GM20431 (cell line): ENCODE data around the gene HTRA3.

ENCODE experiments used
- in situ Hi-C: fragments of 300-500 bp; cut with MseI, MboI; formaldehyde crosslinking; loops from one replicate; pipeline ENCODE4 v1.15.0; 2020; ENCODE audit warnings: low sequenced_read_pairs; ENCODE audit not compliant: unreplicated experiment

The HTRA3 gene

DNA sequence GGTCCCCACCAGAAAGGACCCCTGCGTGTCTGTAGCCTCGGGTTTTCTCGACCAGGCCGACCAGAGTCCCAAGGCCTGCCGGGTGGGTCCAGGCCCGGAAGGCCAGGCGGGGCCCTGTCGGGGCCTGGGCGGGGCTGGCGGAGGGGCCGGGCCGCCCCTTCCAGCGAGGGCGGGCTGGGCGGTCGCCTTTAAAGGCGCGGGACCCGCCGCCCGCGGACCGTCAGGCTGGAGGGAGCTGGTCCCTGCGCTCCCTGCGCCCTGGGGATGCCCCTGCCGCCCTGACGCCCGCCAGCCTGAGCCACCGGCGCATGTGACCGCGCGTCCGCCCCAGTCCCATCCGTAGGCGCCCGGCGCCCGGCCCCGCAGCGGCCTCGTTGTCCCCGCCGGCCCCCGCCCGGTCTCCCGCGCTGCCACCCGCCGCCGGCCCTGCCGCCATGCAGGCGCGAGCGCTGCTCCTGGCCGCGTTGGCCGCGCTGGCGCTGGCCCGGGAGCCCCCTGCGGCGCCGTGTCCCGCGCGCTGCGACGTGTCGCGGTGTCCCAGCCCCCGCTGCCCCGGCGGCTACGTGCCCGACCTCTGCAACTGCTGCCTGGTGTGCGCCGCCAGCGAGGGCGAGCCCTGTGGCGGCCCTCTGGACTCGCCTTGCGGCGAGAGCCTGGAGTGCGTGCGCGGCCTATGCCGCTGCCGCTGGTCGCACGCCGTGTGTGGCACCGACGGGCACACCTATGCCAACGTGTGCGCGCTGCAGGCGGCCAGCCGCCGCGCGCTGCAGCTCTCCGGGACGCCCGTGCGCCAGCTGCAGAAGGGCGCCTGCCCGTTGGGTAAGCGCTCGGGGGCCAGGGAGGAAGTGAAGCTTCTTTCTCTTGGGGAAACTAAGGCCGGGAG lies at the start of gene HTRA3:
Gene HTRA3 (plus strand): TSS at position 220 of the 883 bp plus-strand sequence. CDS start 215 bp downstream, at position 435.
- in situ Hi-C loops = no loop called here

GRCh38 chr4:8220661-8221450 lies 48.7 kb upstream of the HTRA3 start:
- in situ Hi-C loops = no loop called here

DNA sequence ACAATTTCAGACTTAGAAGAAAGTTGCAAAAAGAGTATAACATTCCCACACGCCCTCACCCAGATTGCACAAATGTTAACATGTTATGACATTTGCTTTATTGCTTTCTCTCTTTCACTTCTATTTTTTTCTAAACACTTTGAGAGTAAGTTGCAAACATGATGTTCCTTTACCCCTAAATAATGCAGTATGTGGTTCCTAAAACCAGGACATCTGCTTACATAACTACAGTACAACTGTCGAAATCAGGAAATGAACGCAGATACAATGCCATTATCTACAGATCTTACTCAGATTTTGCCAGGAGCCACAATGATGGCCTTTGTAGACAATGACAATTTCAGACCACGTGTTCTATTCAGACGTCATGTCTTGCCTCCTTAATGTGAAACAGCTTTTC lies 48.1 kb upstream of the HTRA3 start:
- in situ Hi-C loops = no loop called here

- in situ Hi-C loops = no loop called here
Measured at GRCh38 chr4:8221985-8222384, 47.6 kb upstream of the HTRA3 start.

DNA sequence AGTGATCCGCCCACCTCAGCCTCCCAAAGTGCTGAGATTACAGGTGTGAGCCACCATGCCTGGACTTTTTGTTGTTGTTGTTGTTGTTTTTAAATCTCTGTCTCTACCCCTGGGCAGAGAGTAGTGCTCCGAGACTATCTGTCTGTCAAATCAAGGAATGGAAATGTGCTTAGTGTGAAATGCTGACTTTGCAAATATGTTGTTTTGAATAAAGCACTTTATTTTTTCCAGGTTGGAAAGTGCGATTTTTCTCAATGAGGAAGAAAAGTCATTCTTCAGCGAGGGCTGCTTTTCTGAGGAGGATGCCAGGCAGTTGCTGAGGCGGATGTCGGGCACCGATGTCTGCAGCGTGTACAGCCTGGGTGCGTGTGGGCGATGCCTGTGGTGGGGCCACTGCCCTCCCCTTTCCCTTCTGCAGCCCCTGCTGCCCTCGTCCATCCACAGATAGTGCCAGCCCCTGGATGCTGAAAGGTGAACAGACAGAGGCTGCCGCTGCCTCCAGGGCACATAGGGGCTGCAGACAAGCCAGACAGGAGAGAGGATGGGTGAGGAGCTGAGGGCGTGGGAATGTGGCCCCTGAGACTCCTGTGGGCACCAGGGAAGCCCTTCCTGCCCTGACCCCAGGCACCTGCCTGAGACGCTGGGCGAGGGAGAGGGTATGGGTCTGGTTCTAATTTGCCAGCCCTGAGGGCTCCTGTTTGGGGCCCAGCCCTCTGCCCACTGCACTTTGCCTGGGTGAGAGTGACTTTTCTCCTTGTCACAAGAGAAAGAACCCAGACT lies 46.8 kb upstream of the HTRA3 start:
- in situ Hi-C loops = no loop called here

GRCh38 chr4:8224267-8224974 lies 45.1 kb upstream of the HTRA3 start:
- in situ Hi-C loops = no loop called here

GRCh38 chr4:8224975-8225625 lies 44.5 kb upstream of the HTRA3 start:
- in situ Hi-C loops = loop anchor here (25.0 kb wide), 1 partner anchor 187 kb away; no protein-coding TSS in a partner anchor

- in situ Hi-C loops = loop anchor here (25.0 kb wide), 1 partner anchor 186 kb away; no protein-coding TSS in a partner anchor
Measured at GRCh38 chr4:8225706-8226443, 43.7 kb upstream of the HTRA3 start.

DNA sequence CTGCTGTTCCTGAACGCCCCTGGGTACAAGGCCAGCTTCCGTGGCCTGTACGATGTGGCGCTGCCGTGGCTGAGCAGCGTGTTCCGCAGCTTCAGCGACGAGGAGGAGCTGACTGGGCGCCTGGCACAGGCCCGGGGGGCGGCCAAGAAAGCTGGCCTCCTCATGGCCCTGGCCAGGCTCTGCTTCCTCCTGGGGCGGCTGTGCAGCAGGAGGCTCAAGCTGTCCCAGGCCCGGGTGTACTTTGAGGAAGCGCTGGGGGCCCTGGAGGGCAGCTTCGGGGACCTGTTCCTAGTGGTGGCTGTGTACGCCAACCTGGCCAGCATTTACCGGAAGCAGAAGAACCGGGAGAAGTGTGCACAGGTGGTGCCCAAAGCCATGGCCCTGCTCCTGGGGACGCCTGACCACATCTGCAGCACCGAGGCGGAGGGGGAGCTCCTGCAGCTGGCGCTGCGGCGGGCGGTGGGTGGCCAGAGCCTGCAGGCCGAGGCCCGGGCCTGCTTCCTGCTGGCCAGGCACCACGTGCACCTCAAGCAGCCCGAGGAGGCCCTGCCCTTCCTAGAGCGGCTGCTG lies 42.3 kb upstream of the HTRA3 start:
- in situ Hi-C loops = loop anchor here (25.0 kb wide), 1 partner anchor 185 kb away; no protein-coding TSS in a partner anchor

GRCh38 chr4:8227771-8228318 lies 41.7 kb upstream of the HTRA3 start:
- in situ Hi-C loops = loop anchor here (25.0 kb wide), 1 partner anchor 184 kb away; no protein-coding TSS in a partner anchor

- in situ Hi-C loops = loop anchor here (25.0 kb wide), 1 partner anchor 184 kb away; no protein-coding TSS in a partner anchor
Measured at GRCh38 chr4:8228319-8229250, 41.0 kb upstream of the HTRA3 start.

GRCh38 chr4:8229331-8229975 lies 40.1 kb upstream of the HTRA3 start:
- in situ Hi-C loops = loop anchor here (25.0 kb wide), 1 partner anchor 183 kb away; no protein-coding TSS in a partner anchor

DNA sequence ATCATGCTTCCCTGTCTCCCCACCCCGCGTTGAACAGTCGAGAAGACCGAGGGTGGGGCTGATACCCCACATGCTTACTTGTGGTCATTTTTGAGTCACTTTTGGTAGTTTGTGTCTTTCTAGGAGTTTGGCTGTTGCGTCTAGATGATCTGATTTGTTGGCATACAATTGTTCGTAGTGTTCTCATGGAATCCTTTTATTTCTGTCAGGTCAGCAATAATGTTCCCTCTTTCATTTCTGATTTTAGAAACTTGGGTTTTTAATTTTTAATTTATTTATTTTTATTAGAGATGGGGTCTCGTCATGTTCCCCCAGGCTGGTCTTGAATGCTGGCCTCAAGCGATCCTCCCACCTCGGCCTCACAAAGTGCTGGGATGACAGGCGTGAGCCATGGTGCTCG lies 39.5 kb upstream of the HTRA3 start:
- in situ Hi-C loops = loop anchor here (25.0 kb wide), 1 partner anchor 182 kb away; no protein-coding TSS in a partner anchor

GRCh38 chr4:8230891-8231290 lies 38.7 kb upstream of the HTRA3 start:
- in situ Hi-C loops = loop anchor here (25.0 kb wide), 1 partner anchor 181 kb away; no protein-coding TSS in a partner anchor

GRCh38 chr4:8231551-8232049 lies 38.0 kb upstream of the HTRA3 start:
- in situ Hi-C loops = loop anchor here (25.0 kb wide), 1 partner anchor 181 kb away; no protein-coding TSS in a partner anchor
